Activated CD4-positive, alpha-beta T cell treated with anti-CD3 and anti-CD28 coated beads, Interleukin-2, amount 50 U/mL, for 4 hours (primary cell): ENCODE measurements around the gene CDC23.
"Not testable (repeated sequence)": the region's sequence is repeated elsewhere in the genome, so short reads cannot be mapped to it uniquely, and the experiment has no call there.

Source experiments
- DNase-seq, 2 experiments: peaks; one replicate each; pipeline ENCODE4 v3.0.0-alpha.2; 2020

The CDC23 gene

DNA sequence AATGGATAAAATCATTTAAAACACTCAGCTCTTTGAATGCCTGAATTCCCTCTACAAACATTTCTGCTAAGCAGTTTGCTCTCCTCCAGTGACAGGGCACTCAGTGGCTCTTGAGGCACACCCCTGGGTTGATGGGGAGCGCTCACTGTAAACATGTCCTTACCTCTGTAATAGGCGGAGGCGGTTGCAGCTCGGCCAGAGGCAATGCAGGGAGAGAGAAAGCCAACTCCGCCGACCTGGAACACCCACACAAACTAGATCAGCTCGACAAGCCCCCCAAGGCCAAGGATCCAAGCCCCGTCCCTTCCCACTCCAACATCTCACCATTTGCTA lies 329 bp downstream of the CDC23 start:
- DNase-seq: no peak

DNA sequence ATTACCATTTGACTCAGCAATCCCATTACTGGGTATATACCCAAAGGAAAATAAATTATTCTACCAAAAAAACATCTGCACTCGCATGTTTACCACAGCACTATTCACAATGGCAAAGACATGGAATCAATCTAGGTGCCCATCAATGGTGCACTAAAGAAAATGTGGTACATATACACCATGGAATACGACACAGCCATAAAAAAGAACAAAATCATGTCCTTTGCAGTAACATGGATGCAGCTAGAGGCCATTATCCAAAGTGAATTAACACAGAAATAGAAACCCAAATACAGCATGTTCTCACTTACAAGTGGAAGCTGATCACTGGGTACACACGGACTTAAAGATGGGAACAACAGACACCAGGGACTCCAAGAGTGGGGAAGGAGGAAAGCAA lies 2.1 kb downstream of the CDC23 start:
- DNase-seq: no peak

GRCh38 chr5:138193859-138194258 lies 19.3 kb downstream of the CDC23 start:
- DNase-seq: not testable (repeated sequence)

- DNase-seq: no peak
These were observed 20.3 kb downstream of the CDC23 start for GRCh38 chr5:138192826-138193225.

- no peak for DNase-seq
These were observed 24.5 kb downstream of the CDC23 start for GRCh38 chr5:138188626-138189025.

DNA sequence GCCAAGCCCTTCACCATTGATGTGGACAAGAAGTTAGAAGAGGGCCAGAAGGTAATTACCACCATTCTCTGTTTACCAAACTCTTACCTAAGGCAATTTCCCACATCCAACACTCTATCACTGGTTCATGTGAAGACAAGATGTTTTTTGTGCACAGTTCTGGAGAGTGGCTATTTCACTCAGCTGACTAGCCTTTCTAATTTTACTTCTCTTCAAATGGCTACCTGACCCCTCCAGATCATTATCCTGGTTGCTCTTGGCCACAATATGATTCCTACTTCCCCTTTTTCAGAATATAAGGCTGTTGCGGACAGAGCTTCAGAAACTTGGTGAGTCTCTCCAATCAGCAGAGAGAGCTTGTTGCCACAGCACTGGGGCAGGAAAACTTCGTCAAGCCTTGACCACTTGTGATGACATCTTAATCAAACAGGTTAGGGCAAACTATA lies 27.1 kb downstream of the CDC23 start:
- DNase-seq: no peak

- DNase-seq: no peak
These were observed 30.3 kb downstream of the CDC23 start for GRCh38 chr5:138182808-138183207.

GRCh38 chr5:138180841-138181240 lies 32.3 kb downstream of the CDC23 start:
- DNase-seq: no peak

DNA sequence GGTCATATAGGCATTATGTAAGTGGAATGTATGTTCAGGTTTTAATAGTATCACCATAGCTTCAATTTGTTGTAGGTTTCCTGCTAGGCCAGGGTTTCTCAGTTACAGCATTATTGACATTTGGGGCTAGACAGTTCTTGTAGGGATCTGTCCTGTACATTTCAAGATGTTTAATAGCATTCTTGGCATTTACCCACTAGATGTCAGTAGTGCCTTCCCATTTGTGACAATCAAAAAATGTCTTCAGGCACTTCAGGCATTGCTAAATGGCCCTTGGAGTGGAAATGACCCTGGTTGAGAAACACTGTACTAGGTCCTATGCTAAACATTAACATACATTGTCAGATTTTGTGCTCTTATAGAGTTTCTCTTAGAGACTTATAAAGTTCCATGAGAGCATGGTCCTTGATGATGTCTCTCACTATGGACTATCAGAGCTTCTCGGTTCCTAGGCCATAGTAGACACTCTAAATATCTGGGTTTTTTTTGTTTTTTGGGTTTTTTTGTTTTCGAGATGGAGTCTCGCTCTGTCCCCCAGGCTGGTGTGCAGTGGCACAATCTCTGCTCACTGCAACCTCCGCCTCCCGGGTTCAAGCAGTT lies 32.8 kb downstream of the CDC23 start:
- no peak for DNase-seq

DNA sequence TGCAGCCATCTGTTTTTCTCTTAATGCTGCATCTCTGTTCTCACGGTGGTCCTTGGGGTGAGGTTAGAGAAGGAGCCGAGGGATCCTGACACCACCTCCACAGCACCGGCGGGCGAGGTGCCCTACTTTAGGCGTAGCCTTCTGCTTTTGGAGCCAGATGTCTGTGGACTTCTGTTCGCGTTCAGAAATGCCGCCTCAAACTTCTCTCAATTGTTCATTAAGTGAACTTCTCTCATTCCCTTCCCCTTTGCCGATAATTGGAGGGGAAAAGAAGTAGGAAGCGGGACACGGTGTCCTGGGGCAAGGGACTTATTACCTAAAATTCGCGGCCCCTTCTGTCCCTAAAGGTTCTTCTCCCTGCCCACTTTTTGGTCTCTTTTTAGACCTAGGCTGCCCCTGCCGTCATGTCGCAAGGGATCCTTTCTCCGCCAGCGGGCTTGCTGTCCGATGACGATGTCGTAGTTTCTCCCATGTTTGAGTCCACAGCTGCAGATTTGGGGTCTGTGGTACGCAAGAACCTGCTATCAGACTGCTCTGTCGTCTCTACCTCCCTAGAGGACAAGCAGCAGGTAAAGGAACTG lies 33.8 kb downstream of the CDC23 start:
- no peak for DNase-seq

GRCh38 chr5:138178516-138179276 lies 34.4 kb downstream of the CDC23 start, which contains the start of the genes BRD8 and KIF20A:
BRD8 (minus strand) TSS chr5:138178630; CDS start chr5:138178614, 16 bp downstream.
KIF20A (plus strand) TSS chr5:138179112; CDS start chr5:138179681, 569 bp downstream.
- DNase-seq: peak; percentile 82 to 85

DNA sequence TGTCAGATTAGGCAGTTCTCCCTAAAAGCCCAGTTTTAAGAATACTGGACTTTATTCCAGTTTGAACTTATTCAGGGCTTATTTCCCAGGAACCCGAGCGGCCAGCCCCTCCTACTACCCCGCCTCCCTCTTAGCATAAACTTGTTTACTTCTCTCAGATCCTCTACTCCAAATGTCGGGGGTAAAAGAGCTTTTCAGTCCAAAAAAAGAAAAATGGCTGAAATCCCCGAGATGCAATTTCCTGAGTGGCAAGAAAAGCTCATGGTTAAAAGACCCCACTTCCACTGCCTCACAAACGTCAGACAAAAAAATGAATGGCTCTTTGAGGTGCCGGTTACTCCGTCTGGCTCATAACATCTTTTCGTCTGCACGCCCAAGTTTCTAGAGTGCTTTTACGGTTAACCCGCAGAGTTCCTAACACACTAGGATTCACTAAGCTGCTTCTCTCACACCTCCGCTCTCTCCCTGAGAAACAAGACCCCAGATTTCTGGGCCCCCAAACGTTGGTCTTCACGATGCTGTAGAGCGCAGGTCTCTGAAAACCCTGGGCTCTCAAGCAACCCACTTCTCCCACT lies 35.1 kb downstream of the CDC23 start:
- DNase-seq: no peak

DNA sequence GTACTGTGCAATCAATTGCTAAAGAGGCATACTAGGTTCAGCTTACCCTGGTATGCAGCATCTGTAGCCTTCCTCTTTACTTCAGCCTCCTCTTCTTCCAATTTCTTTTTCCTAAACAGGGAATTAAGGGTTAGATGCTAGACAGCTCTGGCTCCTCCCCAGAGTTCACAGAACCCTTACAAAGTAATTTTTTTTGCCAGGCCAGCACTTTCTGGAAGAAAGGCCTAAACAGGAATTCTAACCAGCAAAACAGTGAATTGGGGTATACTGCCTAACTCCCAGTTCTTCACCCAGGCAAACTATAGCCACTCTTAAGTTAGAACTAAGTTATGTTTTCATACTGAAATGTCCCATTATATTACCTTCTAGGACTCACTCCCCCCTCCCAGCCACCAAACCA lies 42.8 kb downstream of the CDC23 start:
- no peak for DNase-seq

GRCh38 chr5:138169124-138169523 lies 44.0 kb downstream of the CDC23 start:
- DNase-seq: no peak

DNA sequence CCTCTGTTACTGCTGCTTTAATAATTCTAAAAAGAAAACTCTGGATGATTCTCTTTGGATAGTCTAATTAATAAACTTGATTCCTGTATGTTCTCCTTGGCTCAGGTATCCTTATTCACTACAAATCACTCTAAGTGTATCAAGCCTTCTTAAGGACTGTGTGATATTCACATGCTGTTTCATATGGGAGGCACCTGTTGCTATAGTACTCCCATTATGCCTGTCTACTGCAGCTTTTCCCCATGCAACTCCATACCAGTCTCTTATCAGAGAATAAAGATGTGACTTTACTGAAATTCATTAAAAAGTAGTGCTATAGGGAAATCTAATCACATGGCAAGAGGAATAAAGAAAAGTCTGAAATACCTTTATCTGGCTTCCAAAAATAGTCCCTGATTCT lies 49.4 kb downstream of the CDC23 start:
- DNase-seq: no peak

- DNase-seq: no peak
These were observed 52.4 kb downstream of the CDC23 start for GRCh38 chr5:138160706-138161105.

DNA sequence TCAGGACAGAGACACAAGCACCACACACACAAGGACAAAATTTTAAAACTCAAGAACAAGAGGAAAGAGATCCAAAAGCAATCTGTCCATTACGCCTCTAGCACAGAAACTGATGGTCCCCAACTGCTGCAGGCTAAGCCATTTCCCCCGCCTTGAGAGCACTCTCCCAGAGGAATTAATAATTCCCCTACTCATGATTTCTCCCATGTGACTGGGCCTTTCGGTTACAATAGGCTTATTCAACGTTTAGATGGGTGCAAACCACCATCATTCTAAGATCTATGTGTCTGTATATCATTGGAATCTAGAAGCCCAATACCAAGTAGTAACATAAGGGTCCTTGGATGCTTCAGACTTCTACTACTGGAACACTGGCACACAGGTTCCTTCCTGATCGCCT lies 53.5 kb downstream of the CDC23 start:
- DNase-seq: no peak

DNA sequence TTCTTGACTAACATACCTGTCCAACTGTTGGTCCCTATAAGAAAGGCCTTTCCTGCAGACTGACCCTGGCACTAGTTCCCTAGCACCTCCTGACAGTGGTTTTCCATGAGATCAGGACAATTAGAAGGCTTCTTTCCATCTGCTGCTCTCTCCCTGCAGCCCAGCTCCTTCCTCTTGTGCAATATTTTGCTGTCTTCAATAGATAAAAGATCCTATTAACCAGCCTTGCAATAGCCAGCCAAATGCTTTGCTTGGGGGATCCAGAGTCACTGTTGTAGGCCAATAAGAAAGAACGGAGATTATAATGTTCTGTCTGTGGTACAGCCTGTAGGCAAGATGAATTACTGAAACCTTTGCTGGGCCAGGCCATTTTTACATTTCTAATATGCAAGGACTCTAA lies 55.5 kb downstream of the CDC23 start:
- no peak for DNase-seq

GRCh38 chr5:138155977-138156376 lies 57.1 kb downstream of the CDC23 start:
- not testable (repeated sequence) for DNase-seq

DNA sequence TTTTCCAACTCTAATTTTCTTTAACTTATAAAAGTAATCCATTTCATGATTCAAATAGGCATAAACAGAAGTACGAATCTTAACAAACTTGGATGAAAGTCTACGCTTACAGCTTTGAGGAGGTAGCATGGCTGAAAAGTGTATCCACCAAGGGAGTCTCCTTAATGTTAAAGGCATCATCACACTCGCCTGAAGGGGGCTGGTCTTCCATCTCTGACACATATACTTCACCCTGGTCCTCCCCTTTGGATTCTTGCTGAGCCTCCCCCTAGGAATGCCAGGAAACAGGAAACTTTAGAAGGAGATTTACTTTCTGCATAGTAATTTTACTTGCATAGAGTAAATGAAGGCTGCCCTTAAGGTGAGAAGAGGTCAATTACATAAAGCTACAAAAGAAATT lies 63.6 kb downstream of the CDC23 start:
- DNase-seq: no peak

DNA sequence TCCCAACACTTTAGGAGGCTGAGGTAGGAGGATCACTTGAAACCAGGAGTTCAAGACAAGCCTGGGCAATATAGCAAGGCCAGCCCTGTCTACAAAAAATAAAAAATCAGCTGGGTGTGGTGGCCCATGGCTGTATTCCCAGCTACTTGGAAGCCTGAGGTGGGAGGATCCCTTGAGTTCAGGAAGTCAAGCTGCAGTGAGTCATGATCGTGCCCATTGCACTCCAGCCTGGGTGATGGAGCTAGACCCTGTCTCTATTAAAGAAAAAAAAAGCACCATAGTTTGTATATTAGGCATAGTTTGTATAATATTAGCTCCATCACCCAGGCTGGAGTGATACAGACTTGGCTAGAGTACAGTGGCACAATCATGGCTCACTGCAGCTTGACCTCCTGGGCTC lies 64.3 kb downstream of the CDC23 start:
- no peak for DNase-seq

GRCh38 chr5:138143578-138143977 lies 69.5 kb downstream of the CDC23 start:
- not testable (repeated sequence) for DNase-seq

DNA sequence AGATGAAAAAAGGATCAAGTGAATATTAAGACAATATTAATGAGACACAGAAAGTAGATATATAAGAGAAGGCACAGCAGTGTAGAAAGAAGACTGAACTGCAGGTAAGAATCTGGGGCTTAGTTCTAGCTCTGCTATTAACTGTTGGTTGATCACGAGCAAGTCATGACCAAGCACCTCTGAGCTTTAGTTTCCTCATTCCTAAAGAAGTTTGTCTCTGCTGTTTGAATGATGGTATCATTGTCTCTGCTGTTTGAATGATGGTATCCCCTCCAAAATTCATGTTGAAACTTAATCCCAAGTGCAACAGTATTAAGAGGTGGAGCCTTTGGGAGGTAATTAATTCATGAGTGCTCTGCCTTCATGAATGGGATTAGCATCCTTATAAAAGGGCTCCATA lies 71.4 kb downstream of the CDC23 start:
- no peak for DNase-seq

DNA sequence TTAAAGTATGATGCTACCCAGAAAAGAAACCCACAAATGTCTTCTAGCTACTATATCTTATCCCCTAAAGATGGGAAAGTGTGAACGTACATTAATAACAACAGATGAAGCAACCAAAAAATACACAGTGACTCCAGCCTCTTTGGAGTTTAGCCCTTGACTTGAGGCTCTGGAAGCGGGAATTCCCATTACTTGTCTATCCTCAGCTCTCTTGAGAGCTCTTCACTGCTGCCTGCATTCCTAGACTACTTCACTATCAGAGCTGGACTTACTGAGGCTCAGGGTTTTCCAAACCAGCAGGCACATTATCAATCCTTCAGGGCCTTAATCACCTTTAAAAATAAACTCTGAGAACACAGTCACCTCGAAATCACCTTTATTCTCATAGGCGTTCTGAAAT lies 72.9 kb downstream of the CDC23 start:
- no peak for DNase-seq
